Left ventricle myocardium inferior (tissue), 1 donor: ENCODE measurements around the gene CORO2B. TPM values are rescaled to one million over a fixed set of nuclear protein-coding genes. Genes with fewer than 3 reads are reported as not detected.

Experiments used
- DNase-seq: peaks from one replicate; pipeline ENCODE4 v3.0.0-alpha.2; 2020
- H3K27ac ChIP-seq: fragments of 200-600 bp; replicated peaks from 2 replicates; pipeline ENCODE4 v1.8.0; 2021
- H3K27me3 ChIP-seq: fragments of 200-600 bp; 2 replicates; pipeline ENCODE4 v1.8.0; 2021; ENCODE audit warnings: low read depth
- H3K36me3 ChIP-seq: fragments of 200-600 bp; 2 replicates; pipeline ENCODE4 v1.8.0; 2021
- H3K4me1 ChIP-seq: fragments of 200-600 bp; 2 replicates; pipeline ENCODE4 v1.8.0; 2021
- H3K4me3 ChIP-seq: fragments of 200-600 bp; 2 replicates; pipeline ENCODE4 v1.8.0; 2021; ENCODE audit warnings: mild to moderate bottlenecking, moderate library complexity
- H3K9me3 ChIP-seq: fragments of 200-600 bp; replicated peaks from 2 replicates; pipeline ENCODE4 v1.8.0; 2021
- intact Hi-C: fragments of 100-400 bp; cut with micrococcal nuclease; formaldehyde crosslinking; loops from one replicate; pipeline ENCODE4 v1.11.0; 2022
- total RNA-seq: library from RNA; stranded (reverse); fragmentation: NEBNext Ultra II Directional; extraction: Animal tissue kit (Norgen Biotek cat#: 25700); gene quantifications from one replicate; pipeline ENCODE4 v1.2.1, GENCODE V29; 2021
- TF ChIP-seq, protein P1 (sequence below): fragments of 200-600 bp; IDR thresholded peaks from 2 replicates; pipeline ENCODE4 v1.8.0; 2021; ENCODE audit warnings: antibody characterized with exemption, mild to moderate bottlenecking, borderline replicate concordance
- donor health status: DM: no; HTN: yes; CAD: no; lungs with severe emphysema.

CORO2B gene
- total RNA-seq, 1 donor from 2014 or later: 5.0 TPM

DNA sequence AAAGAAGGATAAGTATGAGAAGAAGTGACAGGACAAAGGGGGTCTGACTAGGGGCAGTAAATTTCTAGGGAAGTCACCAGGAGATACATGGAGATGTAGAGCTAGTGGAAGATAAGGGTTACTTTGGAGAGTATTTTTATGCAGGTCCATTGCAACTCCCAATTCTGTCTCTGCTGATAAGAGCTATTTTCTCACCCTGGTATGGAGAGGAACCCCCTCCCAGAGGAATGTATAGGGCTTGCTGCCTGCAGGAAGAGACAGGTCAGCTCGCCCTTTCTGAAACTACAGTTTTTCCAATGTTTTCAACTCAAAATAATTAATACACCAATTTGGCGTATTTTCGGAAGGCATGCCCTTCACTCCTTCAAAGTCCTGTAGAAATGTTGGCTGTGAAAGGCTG is 11.4 kb upstream of the CORO2B start:
- intact Hi-C loops: no loop called here
- no peak for DNase-seq
- peaks cover 11% of the 10 kb centered on the region for H3K4me1 ChIP-seq
- peak overlapping the region; percentile 19 for H3K27ac ChIP-seq
- TF ChIP-seq, protein P1, sequence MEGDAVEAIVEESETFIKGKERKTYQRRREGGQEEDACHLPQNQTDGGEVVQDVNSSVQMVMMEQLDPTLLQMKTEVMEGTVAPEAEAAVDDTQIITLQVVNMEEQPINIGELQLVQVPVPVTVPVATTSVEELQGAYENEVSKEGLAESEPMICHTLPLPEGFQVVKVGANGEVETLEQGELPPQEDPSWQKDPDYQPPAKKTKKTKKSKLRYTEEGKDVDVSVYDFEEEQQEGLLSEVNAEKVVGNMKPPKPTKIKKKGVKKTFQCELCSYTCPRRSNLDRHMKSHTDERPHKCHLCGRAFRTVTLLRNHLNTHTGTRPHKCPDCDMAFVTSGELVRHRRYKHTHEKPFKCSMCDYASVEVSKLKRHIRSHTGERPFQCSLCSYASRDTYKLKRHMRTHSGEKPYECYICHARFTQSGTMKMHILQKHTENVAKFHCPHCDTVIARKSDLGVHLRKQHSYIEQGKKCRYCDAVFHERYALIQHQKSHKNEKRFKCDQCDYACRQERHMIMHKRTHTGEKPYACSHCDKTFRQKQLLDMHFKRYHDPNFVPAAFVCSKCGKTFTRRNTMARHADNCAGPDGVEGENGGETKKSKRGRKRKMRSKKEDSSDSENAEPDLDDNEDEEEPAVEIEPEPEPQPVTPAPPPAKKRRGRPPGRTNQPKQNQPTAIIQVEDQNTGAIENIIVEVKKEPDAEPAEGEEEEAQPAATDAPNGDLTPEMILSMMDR: no peak
- H3K27me3 ChIP-seq: no peaks in the 10 kb centered on the region
- no peaks in the 10 kb centered on the region for H3K9me3 ChIP-seq
- H3K4me3 ChIP-seq: no peak overlapping the region
- no peaks in the 10 kb centered on the region for H3K36me3 ChIP-seq

DNA sequence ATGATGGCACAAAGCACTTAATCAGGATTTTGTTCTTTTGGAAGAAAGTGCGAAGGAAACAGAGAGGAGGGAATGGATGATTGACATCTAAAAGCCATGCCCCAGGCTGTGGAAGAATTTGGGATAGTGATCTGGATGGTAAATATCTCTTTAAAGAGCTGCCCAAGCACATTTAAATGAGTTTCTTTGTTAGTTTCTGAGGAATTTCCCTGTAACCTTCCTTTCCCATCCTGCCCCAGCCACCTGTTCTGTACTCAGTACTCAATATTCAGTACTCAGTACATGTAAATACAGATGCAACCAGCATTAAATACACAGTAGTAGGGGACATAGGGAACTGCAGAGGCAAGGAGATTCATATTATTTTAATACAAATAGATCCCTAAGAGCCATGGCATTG is 7.8 kb upstream of the CORO2B start:
- Histone ChIP-seq H3K4me1 (peaks cover 11% of the 10 kb centered on the region), H3K27ac (no peak overlapping the region), H3K4me3 (no peak overlapping the region), H3K9me3 (no peaks in the 10 kb centered on the region), H3K36me3 (no peaks in the 10 kb centered on the region), H3K27me3 (no peaks in the 10 kb centered on the region)
- no peak for DNase-seq
- TF ChIP-seq, protein P1: no peak
- intact Hi-C loops: no loop called here

DNA sequence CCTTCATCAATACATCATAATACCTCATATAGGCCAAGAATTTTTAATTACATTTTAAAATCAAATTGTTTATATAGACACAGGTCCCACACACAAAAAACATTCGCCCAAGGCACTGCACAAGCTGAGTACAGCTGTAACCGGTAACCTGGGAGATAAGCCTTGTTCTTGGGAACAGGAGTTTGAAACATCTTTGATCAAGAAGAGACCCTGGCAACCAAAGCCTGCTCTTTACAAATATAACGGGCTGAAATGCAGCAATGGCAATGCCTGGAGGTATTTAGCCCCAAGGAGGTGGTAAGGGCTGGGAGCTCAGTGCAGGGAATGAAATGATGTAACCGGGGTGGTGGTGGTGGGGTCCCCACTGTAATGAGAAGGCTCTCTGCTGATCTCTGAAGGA is 7.2 kb upstream of the CORO2B start:
- intact Hi-C loops: no loop called here
- H3K27me3 ChIP-seq: no peaks in the 10 kb centered on the region
- no peak overlapping the region for H3K4me3 ChIP-seq
- TF ChIP-seq, protein P1: no peak
- no peaks in the 10 kb centered on the region for H3K36me3 ChIP-seq
- no peaks in the 10 kb centered on the region for H3K9me3 ChIP-seq
- H3K4me1 ChIP-seq: peaks cover 11% of the 10 kb centered on the region
- H3K27ac ChIP-seq: no peak overlapping the region
- DNase-seq: no peak

DNA sequence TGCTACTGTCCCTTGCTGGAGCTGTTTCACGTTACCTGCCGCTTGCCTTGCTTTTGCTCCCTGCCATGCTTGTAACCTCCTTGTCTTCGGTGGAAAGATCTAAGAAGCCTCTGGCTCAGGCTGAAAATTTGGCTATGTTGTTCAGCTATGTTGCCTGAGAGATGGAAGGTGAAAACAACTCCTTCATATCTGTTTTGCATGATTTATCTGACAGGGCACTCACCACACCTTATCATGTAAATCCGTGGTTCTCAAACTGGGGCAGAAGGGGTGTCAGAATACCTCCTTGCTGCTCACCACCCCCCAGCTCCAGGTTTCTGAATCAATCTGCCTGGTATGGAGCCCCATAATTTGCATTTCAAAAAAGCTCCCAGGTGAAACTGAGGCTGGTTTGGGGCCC is 6.5 kb upstream of the CORO2B start:
- intact Hi-C loops: no loop called here
- Histone ChIP-seq H3K9me3 (no peaks in the 10 kb centered on the region), H3K4me1 (peaks cover 9% of the 10 kb centered on the region), H3K36me3 (no peaks in the 10 kb centered on the region), H3K27ac (no peak overlapping the region), H3K4me3 (no peak overlapping the region), H3K27me3 (no peaks in the 10 kb centered on the region)
- TF ChIP-seq, protein P1: no peak
- no peak for DNase-seq

DNA sequence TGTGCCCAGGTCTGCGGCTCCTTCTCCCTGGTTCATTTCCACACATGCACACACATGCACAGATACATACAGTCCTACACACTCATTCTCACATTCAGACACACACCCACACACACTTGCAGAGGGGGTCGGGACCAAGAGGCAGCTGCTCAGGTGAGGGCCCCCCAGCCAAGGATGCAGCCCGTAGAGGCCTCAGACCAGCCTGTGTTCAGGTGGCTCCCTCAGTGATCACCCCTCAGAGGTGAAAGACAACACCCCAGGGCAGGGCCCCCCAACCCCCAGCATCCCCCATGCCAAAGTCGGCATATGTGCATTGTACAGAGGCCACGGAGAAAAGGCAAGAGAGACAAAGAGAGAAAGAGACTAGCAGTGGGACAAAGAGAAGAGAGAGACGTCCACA is 5.9 kb upstream of the CORO2B start:
- DNase-seq: no peak
- Histone ChIP-seq H3K27ac (no peak overlapping the region), H3K4me3 (no peak overlapping the region), H3K9me3 (no peaks in the 10 kb centered on the region), H3K4me1 (peaks cover 9% of the 10 kb centered on the region), H3K36me3 (no peaks in the 10 kb centered on the region), H3K27me3 (no peaks in the 10 kb centered on the region)
- TF ChIP-seq, protein P1: no peak
- intact Hi-C loops: no loop called here

DNA sequence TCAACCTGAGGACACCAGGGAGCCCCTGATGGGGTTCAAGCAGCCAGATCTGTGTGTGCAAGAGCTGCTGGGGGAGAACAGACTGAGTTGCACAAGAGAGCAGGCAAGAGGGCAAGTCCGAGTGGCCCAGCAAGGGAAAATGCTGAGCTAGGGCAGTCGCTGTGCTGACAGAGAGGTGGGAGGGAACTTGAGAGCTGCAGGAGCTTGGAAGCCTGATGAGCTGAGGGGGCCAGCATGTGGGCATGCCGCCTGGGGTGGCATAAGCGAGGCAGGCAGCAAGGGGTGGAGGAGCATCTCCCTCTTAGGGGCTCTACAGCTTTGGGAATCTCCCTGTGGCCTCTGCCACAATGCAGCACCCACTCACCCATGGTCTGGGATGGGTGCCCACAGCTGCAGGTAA is 4.7 kb upstream of the CORO2B start:
- no peak overlapping the region for H3K4me3 ChIP-seq
- H3K9me3 ChIP-seq: no peaks in the 10 kb centered on the region
- TF ChIP-seq, protein P1: no peak
- H3K36me3 ChIP-seq: no peaks in the 10 kb centered on the region
- H3K4me1 ChIP-seq: peaks cover 16% of the 10 kb centered on the region
- intact Hi-C loops: no loop called here
- no peaks in the 10 kb centered on the region for H3K27me3 ChIP-seq
- no peak overlapping the region for H3K27ac ChIP-seq
- DNase-seq: no peak
